HCT116 (cell line): ENCODE measurements around the gene NSG1. TPM values are rescaled to one million over a fixed set of nuclear protein-coding genes. Genes with fewer than 3 reads are reported as not detected.

Experiments used
- ATAC-seq: fragments of 200-7000 bp; cut with Tn5 transposase; 2 replicates; pipeline ENCODE4 v1.9.1; 2020; ENCODE audit warnings: mild to moderate bottlenecking, moderate library complexity
- BruUV-seq: library from RNA; stranded (reverse); fragments of 400-500 nt; replicated peaks from 2 replicates; lab custom pipeline; 2021; lab: Mats Ljungman, UMichigan
- CTCF ChIA-PET: fragments of 300-600 bp; sonication (Branson Sonifier 250); formaldehyde crosslinking; loops from one replicate; lab custom pipeline; 2021; ENCODE audit warnings: antibody characterized with exemption; lab: Charles Lee
- POLR2A ChIA-PET: fragments of 300-600, 350-600 bp; sonication (Branson Sonifier 250); formaldehyde crosslinking; loops from one replicate; lab custom pipeline; 2021; ENCODE audit warnings: antibody characterized with exemption; lab: Charles Lee
- RAD21 ChIA-PET, 2 experiments: fragments of 300-600 bp; sonication (Branson Sonifier 250); formaldehyde crosslinking; loops; one replicate each; lab custom pipeline; 2023; ENCODE audit warnings: low total read pairs in 2 of 2; ENCODE audit not compliant: uncharacterized antibody in 2 of 2, unreplicated experiment in 2 of 2, low non-redundant PET in 1 of 2; lab: Charles Lee
- DNase-seq: peaks from one replicate; pipeline ENCODE4 v3.0.0-alpha.2; 2010; ENCODE audit warnings: low read depth, low spot score
- H2AFZ ChIP-seq: fragments of 200-600 bp; shearing (Covaris generic), sonication (generic); 2 replicates; pipeline ENCODE4 v1.6.1; 2017; ENCODE audit warnings: low read depth, mixed run types, mixed read lengths, antibody characterized with exemption, low read length; ENCODE audit not compliant: poor library complexity, severe bottlenecking
- H3K27ac ChIP-seq: 2 replicates; pipeline ENCODE4 v1.5.1; 2012; ENCODE audit warnings: low read depth, low read length
- H3K27me3 ChIP-seq: fragments of 200-600 bp; sonication (generic); 2 replicates; pipeline ENCODE4 v1.6.1; 2016; ENCODE audit warnings: mixed run types, low read length, mixed read lengths; ENCODE audit not compliant: insufficient read depth
- H3K36me3 ChIP-seq, 2 experiments: fragments of 200-500 bp in 1 of 2; fragments of 200-600 bp in 1 of 2; sonication (Bioruptor generic) in 1 of 2; sonication (generic) in 1 of 2; 2 replicates each; pipeline versions ENCODE4 v1.5.1 to v1.6.1; 2014 to 2016; ENCODE audit warnings: low read length in 2 of 2, inconsistent platforms in 1 of 2, mixed read lengths in 1 of 2, mixed run types in 1 of 2; ENCODE audit not compliant: insufficient read depth in 2 of 2, control insufficient read depth in 1 of 2
- H3K4me1 ChIP-seq, 2 experiments: fragments of 200-600 bp in 1 of 2; sonication (generic) in 1 of 2; 2 replicates each; pipeline versions ENCODE4 v1.5.1 to v1.6.1; 2012 to 2017; ENCODE audit warnings: low read length in 2 of 2, inconsistent platforms in 1 of 2, mild to moderate bottlenecking in 1 of 2, mixed read lengths in 1 of 2, mixed run types in 1 of 2, moderate library complexity in 1 of 2; ENCODE audit not compliant: insufficient read depth in 2 of 2, control insufficient read depth in 1 of 2
- H3K4me2 ChIP-seq: fragments of 200-600 bp; sonication (generic); 2 replicates; pipeline ENCODE4 v1.6.1; 2017; ENCODE audit warnings: mixed run types, low read length, mixed read lengths
- H3K4me3 ChIP-seq, 2 experiments: fragments of 200-600 bp in 1 of 2; sonication (generic) in 1 of 2; replicated peaks in 1 of 2; 2 replicates each; pipeline ENCODE4 v1.5.1; 2011 to 2016; ENCODE audit warnings: low read length in 2 of 2, control low read depth in 1 of 2, low read depth in 1 of 2, mild to moderate bottlenecking in 1 of 2, mixed read lengths in 1 of 2, mixed run types in 1 of 2
- H3K79me2 ChIP-seq: fragments of 200-600 bp; sonication (generic); 2 replicates; pipeline ENCODE4 v1.6.1; 2017; ENCODE audit warnings: mild to moderate bottlenecking, mixed run types, low read length, moderate library complexity, mixed read lengths; ENCODE audit not compliant: insufficient read depth
- H3K9ac ChIP-seq: fragments of 200-600 bp; sonication (generic); 2 replicates; pipeline ENCODE4 v1.6.1; 2016; ENCODE audit warnings: low read length, mixed read lengths
- H3K9me2 ChIP-seq: fragments of 200-600 bp; sonication (generic), shearing (Covaris generic); 2 replicates; pipeline ENCODE4 v1.6.1; 2017; ENCODE audit warnings: mixed run types, mild to moderate bottlenecking, moderate library complexity; ENCODE audit not compliant: insufficient read depth
- H3K9me3 ChIP-seq, 2 experiments: fragments of 200-500 bp in 1 of 2; fragments of 200-600 bp in 1 of 2; sonication (Bioruptor generic) in 1 of 2; sonication (generic) in 1 of 2; 2 replicates each; pipeline ENCODE4 v1.6.1; 2014 to 2017; ENCODE audit warnings: low read length in 2 of 2, mixed read lengths in 2 of 2, inconsistent platforms in 1 of 2, low read depth in 1 of 2, mild to moderate bottlenecking in 1 of 2, mixed run types in 1 of 2, moderate library complexity in 1 of 2; ENCODE audit not compliant: control insufficient read depth in 1 of 2, insufficient read depth in 1 of 2
- H4K20me1 ChIP-seq: fragments of 200-600 bp; sonication (generic), shearing (Covaris generic); 2 replicates; pipeline ENCODE4 v1.6.1; 2017; ENCODE audit warnings: mixed run types, mild to moderate bottlenecking, moderate library complexity; ENCODE audit not compliant: insufficient read depth
- CBX3 ChIP-seq: IDR thresholded peaks from 2 replicates; pipeline ENCODE4 v1.6.1; 2012; ENCODE audit warnings: low read depth
- CEBPB ChIP-seq: IDR thresholded peaks from 2 replicates; pipeline ENCODE4 v1.6.1; 2012; ENCODE audit warnings: low read depth
- EZH2 ChIP-seq: fragments of 200-600 bp; sonication (generic); IDR thresholded peaks from 2 replicates; pipeline ENCODE4 v1.6.1; 2017; ENCODE audit warnings: antibody characterized with exemption, mixed run types
- EZH2phosphoT487 ChIP-seq: fragments of 200-600 bp; IDR thresholded peaks from 2 replicates; pipeline ENCODE4 v1.6.1; 2018; ENCODE audit warnings: antibody characterized with exemption, borderline replicate concordance
- FOSL1 ChIP-seq: IDR thresholded peaks from 2 replicates; pipeline ENCODE4 v1.6.1; 2012; ENCODE audit warnings: low read depth
- POLR2A ChIP-seq: IDR thresholded peaks from 2 replicates; pipeline ENCODE4 v1.7.0; 2011; ENCODE audit warnings: borderline replicate concordance; ENCODE audit not compliant: insufficient read depth, insufficient read length; ENCODE audit errors: extremely low read depth
- POLR2AphosphoS5 ChIP-seq: IDR thresholded peaks from 2 replicates; pipeline ENCODE4 v1.6.1; 2011; ENCODE audit warnings: mild to moderate bottlenecking, low read depth, low read length, moderate library complexity
- RAD21 ChIP-seq: IDR thresholded peaks from 2 replicates; pipeline ENCODE4 v1.6.1; 2012; ENCODE audit warnings: low read depth, mild to moderate bottlenecking
- SP1 ChIP-seq: IDR thresholded peaks from 2 replicates; pipeline ENCODE4 v1.6.1; 2012; ENCODE audit warnings: low read depth
- TCF7L2 ChIP-seq: IDR thresholded peaks from 2 replicates; pipeline ENCODE4 v1.7.0; 2011; ENCODE audit warnings: borderline replicate concordance, inconsistent platforms; ENCODE audit not compliant: insufficient read depth, insufficient read length; ENCODE audit errors: extremely low read depth
- ZFX ChIP-seq: fragments of 450-650 bp; IDR thresholded peaks from 2 replicates; pipeline ENCODE4 v1.6.1; 2017
- ZNF274 ChIP-seq: fragments of 200-500 bp; sonication (Bioruptor generic); IDR thresholded peaks from 2 replicates; pipeline ENCODE4 v1.6.1; 2014; ENCODE audit warnings: mild to moderate bottlenecking, low read depth, low read length, inconsistent platforms
- intact Hi-C: fragments of 100-400 bp; cut with micrococcal nuclease; formaldehyde crosslinking; loops from 2 replicates; pipeline ENCODE4 v1.10.0; 2022
- total RNA-seq: library from RNA; stranded (reverse); gene quantifications from one replicate; pipeline ENCODE4 v1.2.1, GENCODE V29; 2021; ENCODE audit not compliant: unreplicated experiment
- TF ChIP-seq, protein P1 (sequence below): IDR thresholded peaks from 2 replicates; pipeline ENCODE4 v1.6.1; 2012
- TF ChIP-seq, protein P2 (sequence below): IDR thresholded peaks from 2 replicates; pipeline ENCODE4 v1.6.1; 2012
- TF ChIP-seq, protein P3 (sequence below), 3 experiments: fragments of 200-600 bp in 1 of 3; sonication (generic) in 1 of 3; IDR thresholded peaks in 2 of 3; conservative IDR thresholded peaks in 1 of 3; 2 replicates each; pipeline ENCODE4 v1.5.1; 2012 to 2017; ENCODE audit warnings: low read depth in 2 of 3, low read length in 2 of 3, antibody characterized with exemption in 1 of 3, borderline replicate concordance in 1 of 3, control low read depth in 1 of 3, mild to moderate bottlenecking in 1 of 3, mixed read lengths in 1 of 3, mixed run types in 1 of 3, moderate library complexity in 1 of 3; ENCODE audit not compliant: insufficient read depth in 1 of 3

The NSG1 gene
- total RNA-seq, 1 experiment from 2014 or later = 0.12 TPM

DNA sequence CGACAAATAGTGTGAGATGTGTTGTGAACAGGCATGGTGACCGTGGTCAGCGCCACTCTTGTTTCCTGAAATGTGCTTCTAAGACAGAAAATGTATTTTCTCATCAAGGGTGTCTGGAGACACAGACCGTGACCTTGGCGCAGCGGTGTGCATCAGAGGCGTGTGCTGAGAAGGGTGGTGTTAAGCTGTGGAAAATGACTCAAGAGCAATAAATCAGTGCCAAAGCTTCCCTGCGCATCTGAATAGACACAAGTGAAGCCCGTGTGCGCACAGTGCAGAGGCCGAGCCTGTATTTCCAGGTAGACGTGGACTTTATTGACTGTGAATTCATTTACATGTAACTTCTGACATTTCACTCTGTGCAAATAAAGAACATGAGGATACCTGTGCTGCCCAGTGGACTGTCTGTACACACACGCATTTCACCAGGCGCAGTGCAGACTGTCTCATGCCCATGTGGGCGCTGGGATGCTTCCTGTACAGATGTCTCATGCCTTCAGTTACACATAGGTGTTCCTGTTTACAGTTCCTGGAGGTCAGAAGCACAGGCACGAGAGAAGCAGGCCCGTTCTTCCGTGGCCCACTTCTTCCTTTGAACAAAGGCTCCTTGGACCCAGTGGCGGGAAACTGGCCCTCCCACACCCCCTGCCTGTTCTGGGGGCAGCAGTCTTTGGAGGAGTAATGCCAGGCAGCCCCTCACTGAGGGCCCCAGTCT is 31.9 kb downstream of the NSG1 start:
- H3K4me3 ChIP-seq = no peak overlapping the region
- no peak overlapping the region for H3K9ac ChIP-seq
- intact Hi-C loops = no loop called here
- no peak overlapping the region for H2AFZ ChIP-seq
- ATAC-seq (no peak), DNase-seq (no peak)
- no TSS peak for BruUV-seq
- no peaks in the 10 kb centered on the region for H4K20me1 ChIP-seq
- ChIA-PET POLR2A (no interaction called here), RAD21 (no interaction called here), CTCF (no interaction called here)
- H3K27me3 ChIP-seq = no peaks in the 10 kb centered on the region
- H3K36me3 ChIP-seq = peaks cover 6 to 8% of the 10 kb centered on the region in 2 experiments; a peak in 1 of 4 replicates
- H3K9me2 ChIP-seq = no peaks in the 10 kb centered on the region
- no peak overlapping the region for H3K27ac ChIP-seq
- no peak overlapping the region for H3K4me2 ChIP-seq
- no peaks in the 10 kb centered on the region for H3K9me3 ChIP-seq
- no peak for TF ChIP-seq POLR2A
- peak; percentile 32 for TF ChIP-seq TCF7L2
- no peaks in the 10 kb centered on the region for H3K4me1 ChIP-seq
- no peaks in the 10 kb centered on the region for H3K79me2 ChIP-seq

DNA sequence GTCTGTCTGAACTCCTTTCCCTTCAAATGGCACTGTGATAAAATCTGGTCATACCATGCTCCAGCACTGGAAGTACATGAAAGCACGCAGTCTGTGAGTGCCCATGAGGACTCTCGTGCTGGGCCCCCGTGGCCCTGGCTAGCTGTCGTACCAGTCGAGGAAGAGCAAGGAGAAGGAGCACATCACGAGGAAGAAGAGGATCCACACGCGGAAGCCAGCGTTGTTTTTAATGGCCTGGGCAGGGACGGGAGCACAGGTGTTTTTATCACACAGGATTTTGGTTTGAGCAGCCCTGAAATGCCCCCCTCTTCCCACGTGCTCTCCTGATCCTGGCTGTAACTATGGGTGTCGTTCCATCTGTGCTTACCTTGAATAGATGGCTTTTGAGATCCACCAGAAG is 33.0 kb downstream of the NSG1 start:
- Histone ChIP-seq H3K36me3 (peaks cover 6 to 8% of the 10 kb centered on the region in 2 experiments; a peak in 1 of 4 replicates), H4K20me1 (no peaks in the 10 kb centered on the region), H3K4me3 (no peak overlapping the region), H3K27ac (no peak overlapping the region), H3K9me2 (no peaks in the 10 kb centered on the region), H3K27me3 (no peaks in the 10 kb centered on the region), H3K4me2 (no peak overlapping the region), H3K4me1 (no peaks in the 10 kb centered on the region), H2AFZ (no peak overlapping the region)
- intact Hi-C loops = no loop called here
- BruUV-seq = no TSS peak
- ChIA-PET POLR2A (no interaction called here), CTCF (no interaction called here)
- ATAC-seq (no peak), DNase-seq (no peak)
- TF ChIP-seq ZNF274 (no peak), CBX3 (no peak), CEBPB (no peak), EZH2phosphoT487 (no peak), EZH2 (no peak), RAD21 (no peak), ZFX (no peak), FOSL1 (no peak), POLR2AphosphoS5 (no peak), SP1 (no peak)
- TF ChIP-seq, protein P1, sequence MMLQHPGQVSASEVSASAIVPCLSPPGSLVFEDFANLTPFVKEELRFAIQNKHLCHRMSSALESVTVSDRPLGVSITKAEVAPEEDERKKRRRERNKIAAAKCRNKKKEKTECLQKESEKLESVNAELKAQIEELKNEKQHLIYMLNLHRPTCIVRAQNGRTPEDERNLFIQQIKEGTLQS = no peak
- TF ChIP-seq, protein P2, sequence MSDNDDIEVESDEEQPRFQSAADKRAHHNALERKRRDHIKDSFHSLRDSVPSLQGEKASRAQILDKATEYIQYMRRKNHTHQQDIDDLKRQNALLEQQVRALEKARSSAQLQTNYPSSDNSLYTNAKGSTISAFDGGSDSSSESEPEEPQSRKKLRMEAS = no peak
- TF ChIP-seq, protein P3, sequence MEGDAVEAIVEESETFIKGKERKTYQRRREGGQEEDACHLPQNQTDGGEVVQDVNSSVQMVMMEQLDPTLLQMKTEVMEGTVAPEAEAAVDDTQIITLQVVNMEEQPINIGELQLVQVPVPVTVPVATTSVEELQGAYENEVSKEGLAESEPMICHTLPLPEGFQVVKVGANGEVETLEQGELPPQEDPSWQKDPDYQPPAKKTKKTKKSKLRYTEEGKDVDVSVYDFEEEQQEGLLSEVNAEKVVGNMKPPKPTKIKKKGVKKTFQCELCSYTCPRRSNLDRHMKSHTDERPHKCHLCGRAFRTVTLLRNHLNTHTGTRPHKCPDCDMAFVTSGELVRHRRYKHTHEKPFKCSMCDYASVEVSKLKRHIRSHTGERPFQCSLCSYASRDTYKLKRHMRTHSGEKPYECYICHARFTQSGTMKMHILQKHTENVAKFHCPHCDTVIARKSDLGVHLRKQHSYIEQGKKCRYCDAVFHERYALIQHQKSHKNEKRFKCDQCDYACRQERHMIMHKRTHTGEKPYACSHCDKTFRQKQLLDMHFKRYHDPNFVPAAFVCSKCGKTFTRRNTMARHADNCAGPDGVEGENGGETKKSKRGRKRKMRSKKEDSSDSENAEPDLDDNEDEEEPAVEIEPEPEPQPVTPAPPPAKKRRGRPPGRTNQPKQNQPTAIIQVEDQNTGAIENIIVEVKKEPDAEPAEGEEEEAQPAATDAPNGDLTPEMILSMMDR (IDR thresholded peaks at IDR 0.05 in 2 of 3, conservative IDR thresholded peaks at IDR 0.05 in 1 of 3; ENCODE audit: borderline replicate concordance in 1 of 3, insufficient read depth in 1 of 3, low read depth in 2 of 3, low read length in 2 of 3) = no peak
- TF ChIP-seq, all 23 proteins: peak for 0
- Histone ChIP-seq H3K9me3 (no peaks in the 10 kb centered on the region), H3K9ac (no peak overlapping the region), H3K79me2 (no peaks in the 10 kb centered on the region)
- RAD21 ChIA-PET = no interaction called here
